ENCODE data around the gene CCL18. TPM values are rescaled to one million over a fixed set of nuclear protein-coding genes. Genes with fewer than 3 reads are reported as not detected.

The CCL18 gene
- total and polyA plus RNA-seq, 2 donors (not counting 1 experiment from before 2014, with no cell fraction given), result not detected

- ChIA-PET POLR2A (no interaction called here), CTCF (interaction anchor here (0.9 to 2.0 kb wide), 3 partner anchors 27 to 464 kb away, joined by 3 to 6 read pairs (median 4); no protein-coding TSS in a partner anchor)
- Histone ChIP-seq H3K36me3 (replicated peaks in 1 of 2; ENCODE audit: control extremely low read depth in 1 of 2, control insufficient read depth in 1 of 2, extremely low read depth in 1 of 2, insufficient read depth in 2 of 2, low read length in 1 of 2) (no peaks in the 10 kb centered on the region), H3K27me3 (replicated peaks in 1 of 4; ENCODE audit: control extremely low read depth in 1 of 4, control insufficient read depth in 3 of 4, insufficient read depth in 4 of 4, low read length in 3 of 4) (peaks cover 0 to 8% (median 0%) of the 10 kb centered on the region in 4 experiments), H4K20me1 (ENCODE audit: control insufficient read depth, insufficient read depth, low read length, poor library complexity, severe bottlenecking) (no peaks in the 10 kb centered on the region), H3K27ac (ENCODE audit: low read length in 2 of 2) (no peak overlapping the region), H3K4me1 (ENCODE audit: control insufficient read depth in 2 of 2, insufficient read depth in 2 of 2, low read length in 2 of 2) (peaks cover 12 to 15% of the 10 kb centered on the region in 2 donors), H3K4me2 (replicated peaks; ENCODE audit: low read depth, low read length, poor library complexity, severe bottlenecking) (no peak overlapping the region), H2AFZ (ENCODE audit: insufficient read depth, low read depth, low read length, poor library complexity, severe bottlenecking) (no peak overlapping the region), H3K9ac (ENCODE audit: low read length) (no peak overlapping the region), H3K79me2 (ENCODE audit: control insufficient read depth, insufficient read depth, low read length) (no peaks in the 10 kb centered on the region), H3K4me3 (ENCODE audit: control extremely low read depth in 1 of 5, extremely low read depth in 1 of 5, insufficient read depth in 1 of 5, low read depth in 2 of 5, low read length in 4 of 5) (no peak overlapping the region), H3K9me3 (ENCODE audit: control extremely low read depth in 1 of 3, control insufficient read depth in 2 of 3, insufficient read depth in 1 of 3, low read length in 2 of 3) (peaks cover 0 to 11% (median 0%) of the 10 kb centered on the region in 3 donors)
- Mint-ChIP-seq H3K9me3 (ENCODE audit: insufficient read depth) (peaks cover 2% of the 10 kb centered on the region), H3K27me3 (peaks cover 11% of the 10 kb centered on the region), H3K4me1 (peaks cover 14% of the 10 kb centered on the region), H3K27ac (no peak overlapping the region), H3K4me3 (no peak overlapping the region)
- DNase-seq (no peak), ATAC-seq (ENCODE audit: low read depth) (no peak)
- 100% methylated on average over 1 of the region's 2 CpGs for WGBS (ENCODE audit: insufficient coverage)
- intact Hi-C loops (cut with micrococcal nuclease), result no loop called here
- no peak for TF ChIP-seq EZH2 (IDR thresholded peaks at IDR 0.05; ENCODE audit: borderline replicate concordance, insufficient read depth, low read depth, low read length, poor library complexity, severe bottlenecking)
- no peak for TF ChIP-seq CTCF (IDR thresholded peaks at IDR 0.05)
Observed at GRCh38 chr17:36019423-36019822, 44.6 kb upstream of the CCL18 start.

- peaks cover 26% of the 10 kb centered on the region for H3K27me3 Mint-ChIP-seq
- H3K4me1 Mint-ChIP-seq, result no peaks in the 10 kb centered on the region
Observed at GRCh38 chr17:36024106-36024869, 39.8 kb upstream of the CCL18 start.

More at GRCh38 chr17:36024106-36024869, 39.8 kb upstream of the CCL18 start:
- ChIA-PET CTCF (no interaction called here), POLR2A (no interaction called here)
- Histone ChIP-seq H3K79me2 (ENCODE audit: control insufficient read depth, insufficient read depth, low read length) (no peaks in the 10 kb centered on the region), H3K27me3 (replicated peaks in 1 of 4; ENCODE audit: control extremely low read depth in 1 of 4, control insufficient read depth in 3 of 4, insufficient read depth in 4 of 4, low read length in 3 of 4) (peaks cover 0 to 8% (median 0%) of the 10 kb centered on the region in 4 experiments), H3K4me1 (ENCODE audit: control insufficient read depth in 2 of 2, insufficient read depth in 2 of 2, low read length in 2 of 2) (no peaks in the 10 kb centered on the region), H2AFZ (ENCODE audit: insufficient read depth, low read depth, low read length, poor library complexity, severe bottlenecking) (no peak overlapping the region), H3K36me3 (replicated peaks in 1 of 2; ENCODE audit: control extremely low read depth in 1 of 2, control insufficient read depth in 1 of 2, extremely low read depth in 1 of 2, insufficient read depth in 2 of 2, low read length in 1 of 2) (no peaks in the 10 kb centered on the region), H3K27ac (ENCODE audit: low read length in 2 of 2) (no peak overlapping the region), H3K4me3 (ENCODE audit: control extremely low read depth in 1 of 5, extremely low read depth in 1 of 5, insufficient read depth in 1 of 5, low read depth in 2 of 5, low read length in 4 of 5) (no peak overlapping the region), H4K20me1 (ENCODE audit: control insufficient read depth, insufficient read depth, low read length, poor library complexity, severe bottlenecking) (no peaks in the 10 kb centered on the region), H3K9me3 (ENCODE audit: control extremely low read depth in 1 of 3, control insufficient read depth in 2 of 3, insufficient read depth in 1 of 3, low read length in 2 of 3) (peaks cover 0 to 11% (median 0%) of the 10 kb centered on the region in 3 donors), H3K9ac (ENCODE audit: low read length) (no peak overlapping the region), H3K4me2 (replicated peaks; ENCODE audit: low read depth, low read length, poor library complexity, severe bottlenecking) (no peak overlapping the region)
- H3K4me3 Mint-ChIP-seq, result no peak overlapping the region
- no peak overlapping the region for H3K27ac Mint-ChIP-seq
- H3K9me3 Mint-ChIP-seq (ENCODE audit: insufficient read depth), result peaks cover 2% of the 10 kb centered on the region
- intact Hi-C loops (cut with micrococcal nuclease), result no loop called here
- ATAC-seq (ENCODE audit: low read depth) (no peak), DNase-seq (no peak)
- no CpG with 5 or more reads among the region's 6 CpGs for WGBS (ENCODE audit: insufficient coverage)
- TF ChIP-seq CTCF (IDR thresholded peaks at IDR 0.05) (no peak), EZH2 (IDR thresholded peaks at IDR 0.05; ENCODE audit: borderline replicate concordance, insufficient read depth, low read depth, low read length, poor library complexity, severe bottlenecking) (no peak)

All from B cell (primary cell).